Panc1 (cell line): ENCODE data around the gene PRR4.

Source experiments
- CTCF ChIP-seq: fragments of 450-650 bp; IDR thresholded peaks from 2 replicates; pipeline ENCODE4 v1.5.1; 2017; ENCODE audit warnings: mild to moderate bottlenecking
- POLR2AphosphoS5 ChIP-seq: IDR thresholded peaks from 2 replicates; pipeline ENCODE4 v1.6.1; 2012; ENCODE audit warnings: mild to moderate bottlenecking, low read depth, low read length, moderate library complexity
- SIN3A ChIP-seq: IDR thresholded peaks from 2 replicates; pipeline ENCODE4 v1.6.1; 2012; ENCODE audit warnings: low read depth, mild to moderate bottlenecking, low read length, moderate library complexity, borderline replicate concordance; ENCODE audit not compliant: insufficient read depth
- TCF7L2 ChIP-seq: IDR thresholded peaks from 2 replicates; pipeline ENCODE4 v1.6.1; 2011; ENCODE audit warnings: mild to moderate bottlenecking, low read depth, low read length, inconsistent platforms
- TF ChIP-seq, protein P1 (sequence below), 2 experiments: IDR thresholded peaks; 2 replicates each; pipeline ENCODE4 v1.6.1; 2011 to 2012; ENCODE audit warnings: low read depth in 2 of 2, control low read depth in 1 of 2, low read length in 1 of 2, mild to moderate bottlenecking in 1 of 2, moderate library complexity in 1 of 2; ENCODE audit not compliant: insufficient read depth in 1 of 2

DNA sequence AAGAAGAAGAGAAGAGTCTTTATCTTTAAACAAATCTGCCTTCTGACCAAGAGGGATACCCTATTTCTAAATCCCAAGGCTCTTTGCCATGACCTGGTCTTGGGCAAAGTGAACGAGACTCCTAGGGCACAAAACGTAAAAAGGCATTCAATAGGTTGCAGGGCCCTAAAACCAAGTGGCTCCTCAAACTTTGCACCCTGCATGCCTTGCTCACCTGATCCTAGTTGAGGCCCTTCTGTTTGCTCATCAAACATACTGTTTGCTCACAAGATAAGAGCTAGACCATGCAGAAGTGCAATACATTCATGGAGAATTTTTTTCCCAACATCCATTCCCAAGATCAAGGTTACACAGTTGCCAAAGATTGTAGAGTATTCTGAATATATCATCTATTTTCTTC is 42.7 kb upstream of the PRR4 start:
- TF ChIP-seq CTCF (no peak), TCF7L2 (no peak), POLR2AphosphoS5 (no peak), SIN3A (no peak)
- TF ChIP-seq, protein P1, sequence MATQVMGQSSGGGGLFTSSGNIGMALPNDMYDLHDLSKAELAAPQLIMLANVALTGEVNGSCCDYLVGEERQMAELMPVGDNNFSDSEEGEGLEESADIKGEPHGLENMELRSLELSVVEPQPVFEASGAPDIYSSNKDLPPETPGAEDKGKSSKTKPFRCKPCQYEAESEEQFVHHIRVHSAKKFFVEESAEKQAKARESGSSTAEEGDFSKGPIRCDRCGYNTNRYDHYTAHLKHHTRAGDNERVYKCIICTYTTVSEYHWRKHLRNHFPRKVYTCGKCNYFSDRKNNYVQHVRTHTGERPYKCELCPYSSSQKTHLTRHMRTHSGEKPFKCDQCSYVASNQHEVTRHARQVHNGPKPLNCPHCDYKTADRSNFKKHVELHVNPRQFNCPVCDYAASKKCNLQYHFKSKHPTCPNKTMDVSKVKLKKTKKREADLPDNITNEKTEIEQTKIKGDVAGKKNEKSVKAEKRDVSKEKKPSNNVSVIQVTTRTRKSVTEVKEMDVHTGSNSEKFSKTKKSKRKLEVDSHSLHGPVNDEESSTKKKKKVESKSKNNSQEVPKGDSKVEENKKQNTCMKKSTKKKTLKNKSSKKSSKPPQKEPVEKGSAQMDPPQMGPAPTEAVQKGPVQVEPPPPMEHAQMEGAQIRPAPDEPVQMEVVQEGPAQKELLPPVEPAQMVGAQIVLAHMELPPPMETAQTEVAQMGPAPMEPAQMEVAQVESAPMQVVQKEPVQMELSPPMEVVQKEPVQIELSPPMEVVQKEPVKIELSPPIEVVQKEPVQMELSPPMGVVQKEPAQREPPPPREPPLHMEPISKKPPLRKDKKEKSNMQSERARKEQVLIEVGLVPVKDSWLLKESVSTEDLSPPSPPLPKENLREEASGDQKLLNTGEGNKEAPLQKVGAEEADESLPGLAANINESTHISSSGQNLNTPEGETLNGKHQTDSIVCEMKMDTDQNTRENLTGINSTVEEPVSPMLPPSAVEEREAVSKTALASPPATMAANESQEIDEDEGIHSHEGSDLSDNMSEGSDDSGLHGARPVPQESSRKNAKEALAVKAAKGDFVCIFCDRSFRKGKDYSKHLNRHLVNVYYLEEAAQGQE (IDR thresholded peaks at IDR 0.05; ENCODE audit: insufficient read depth in 1 of 2, low read depth in 2 of 2, low read length in 1 of 2) = no peak
